DMS153 treated with DMSO at 0.1 percent for 48 hours (cell line): Measurements from ENCODE around the gene TEX13A.
"Not testable (repeated sequence)": the region's sequence is repeated elsewhere in the genome, so short reads cannot be mapped to it uniquely, and the experiment has no call there.

Source experiments
- DNase-seq: peaks from one replicate; lab custom pipeline; 2025; ENCODE audit not compliant: unreplicated experiment; lab: John Stamatoyannopoulos, UW

TEX13A gene, protein sequence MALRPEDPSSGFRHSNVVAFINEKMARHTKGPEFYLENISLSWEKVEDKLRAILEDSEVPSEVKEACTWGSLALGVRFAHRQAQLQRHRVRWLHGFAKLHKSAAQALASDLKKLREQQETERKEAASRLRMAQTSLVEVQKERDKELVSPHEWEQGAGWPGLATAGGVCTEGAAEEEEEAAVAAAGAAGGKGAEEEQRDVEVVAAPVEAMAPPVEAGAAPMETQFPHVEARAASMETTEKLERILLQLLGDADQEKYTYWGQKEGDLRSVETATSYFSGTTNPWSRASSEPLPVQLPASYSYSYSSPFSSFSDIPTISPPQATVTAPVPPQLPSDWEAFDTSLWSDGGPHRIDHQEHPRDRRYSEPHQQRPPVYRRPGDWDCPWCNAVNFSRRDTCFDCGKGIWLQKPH

DNA sequence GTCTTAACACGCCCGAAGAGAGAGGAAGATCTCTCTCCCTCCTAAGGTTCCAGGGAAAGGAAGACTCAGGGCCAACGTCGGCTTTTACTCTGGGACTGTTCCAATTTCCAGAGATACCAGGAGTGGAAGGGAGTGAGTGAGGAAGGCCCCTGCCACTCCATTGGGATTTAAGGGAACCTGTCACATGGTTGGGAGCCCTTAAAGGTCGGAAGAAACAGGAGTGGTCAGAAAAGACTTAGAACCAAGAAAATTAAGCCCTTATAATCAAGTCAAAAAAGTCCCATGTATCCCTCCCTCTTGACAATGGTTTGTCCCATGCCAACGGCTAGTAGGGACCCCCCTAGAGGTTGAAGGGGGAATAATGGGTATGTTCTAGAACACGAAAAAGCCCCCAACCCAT lies at the start of gene TEX13A:
Gene TEX13A (minus strand): TSS at position 59 of the 400 bp plus-strand sequence. CDS start 297 bp downstream, outside the sequence.
- no peak for DNase-seq

DNA sequence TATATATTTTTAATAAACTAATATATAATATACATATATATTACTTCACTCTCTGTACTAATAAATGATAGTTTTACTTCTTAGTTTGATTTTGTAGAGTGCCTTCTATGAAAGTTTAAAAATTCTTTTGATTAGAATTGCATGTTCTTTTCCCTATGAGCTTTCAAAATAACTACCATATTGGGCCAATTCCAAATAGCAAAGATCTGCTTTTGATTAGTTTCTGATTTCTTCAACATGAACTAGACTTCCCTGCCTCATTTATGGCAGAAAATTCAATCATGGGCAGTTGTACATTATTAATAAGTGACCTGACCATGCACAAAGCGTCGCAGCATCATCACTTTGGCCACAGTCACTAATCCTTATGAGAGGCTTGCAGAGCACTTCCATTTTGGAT lies 48.9 kb upstream of the TEX13A start:
- DNase-seq = no peak

DNA sequence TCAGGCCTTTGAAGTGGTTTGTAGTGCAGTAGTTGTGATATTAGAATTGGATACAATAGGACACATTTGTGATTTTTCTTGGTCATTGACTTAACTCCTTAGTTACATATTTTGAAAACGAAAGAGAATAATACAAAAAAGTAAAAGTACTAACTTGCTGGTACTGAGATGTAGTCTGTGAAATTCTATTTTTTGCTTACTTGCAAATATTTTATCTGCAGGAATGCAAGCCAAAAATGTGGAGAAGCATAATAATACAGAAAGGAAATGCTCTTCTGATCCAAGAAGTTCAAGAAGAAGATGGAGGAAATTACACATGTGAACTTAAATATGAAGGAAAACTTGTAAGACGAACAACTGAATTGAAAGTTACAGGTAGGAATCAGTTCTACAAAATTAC lies 46.7 kb upstream of the TEX13A start:
- DNase-seq = no peak

DNA sequence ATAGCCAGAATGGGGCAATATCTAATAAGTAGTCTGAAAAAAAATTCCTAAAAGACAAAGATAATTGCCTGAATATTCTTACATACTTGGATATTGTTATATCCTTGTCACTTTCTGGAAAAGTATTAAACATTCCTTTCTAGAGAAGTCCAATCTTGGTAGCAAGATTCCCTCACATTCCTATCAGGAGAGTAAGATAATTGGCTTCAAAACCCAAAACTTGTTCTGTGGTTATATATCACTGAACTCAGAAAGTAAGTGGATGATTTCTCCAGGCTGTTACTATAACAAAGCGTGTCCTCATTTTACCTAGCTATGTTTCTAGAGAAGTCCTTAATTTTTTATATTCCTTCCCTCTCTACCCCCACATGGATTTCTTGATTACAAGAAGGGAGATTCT lies 46.0 kb upstream of the TEX13A start:
- no peak for DNase-seq

DNA sequence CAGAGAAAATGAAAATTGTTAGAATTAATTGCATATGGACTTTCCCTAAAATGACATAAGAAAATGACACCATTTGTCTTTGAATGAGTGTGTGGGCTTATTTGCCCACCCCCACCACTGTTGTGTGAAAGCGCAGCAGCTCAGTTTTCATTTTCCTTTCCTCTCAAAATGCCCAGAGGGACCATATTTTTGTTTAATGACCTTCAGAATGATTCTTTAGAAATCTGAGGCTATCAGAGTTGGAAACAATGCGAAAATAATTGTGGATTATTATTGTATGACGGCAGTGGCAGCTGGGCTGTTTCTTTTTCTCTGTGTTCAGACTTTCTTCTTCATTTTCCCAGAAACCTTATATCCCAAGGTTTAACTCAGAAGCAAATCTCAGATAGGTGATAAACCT lies 44.6 kb upstream of the TEX13A start:
- DNase-seq = no peak

DNA sequence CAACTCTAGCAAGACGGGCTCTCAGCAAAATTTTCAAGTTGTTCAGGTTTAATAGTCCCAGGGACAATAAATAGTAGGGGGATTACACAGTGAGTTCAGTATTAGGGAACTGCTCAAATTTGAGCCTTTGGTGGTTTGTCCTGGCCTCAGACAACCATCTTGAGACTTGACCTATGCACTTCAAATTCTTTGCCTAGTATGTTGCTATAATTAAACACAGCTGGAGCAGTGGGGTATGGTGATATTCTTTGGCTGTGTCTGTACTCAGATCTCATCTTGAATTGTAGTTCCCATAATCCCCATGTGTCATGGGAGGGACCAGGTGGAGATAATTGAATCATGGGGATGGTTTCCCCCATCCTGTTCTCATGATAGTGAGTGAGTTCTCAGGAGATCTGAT lies 43.3 kb upstream of the TEX13A start:
- no peak for DNase-seq

DNA sequence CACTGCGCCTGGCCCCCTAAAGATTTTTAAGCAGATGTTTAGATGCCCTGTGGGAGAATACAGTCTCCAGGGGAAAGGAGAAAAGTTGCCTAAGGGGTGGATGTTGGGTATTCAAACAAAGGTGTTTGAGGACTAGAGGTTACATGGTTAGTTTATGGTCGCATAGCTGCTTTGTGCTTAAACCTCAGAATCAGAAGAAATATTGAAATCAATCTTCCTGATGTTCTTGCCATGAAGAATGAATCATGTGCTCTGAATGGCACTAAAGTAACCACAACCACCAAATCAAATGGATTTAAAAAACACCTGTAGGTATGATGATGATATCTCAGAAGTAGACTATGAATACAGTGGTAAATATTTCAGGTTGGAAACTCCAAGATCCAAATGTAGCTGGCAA lies 42.7 kb upstream of the TEX13A start:
- DNase-seq = no peak

DNA sequence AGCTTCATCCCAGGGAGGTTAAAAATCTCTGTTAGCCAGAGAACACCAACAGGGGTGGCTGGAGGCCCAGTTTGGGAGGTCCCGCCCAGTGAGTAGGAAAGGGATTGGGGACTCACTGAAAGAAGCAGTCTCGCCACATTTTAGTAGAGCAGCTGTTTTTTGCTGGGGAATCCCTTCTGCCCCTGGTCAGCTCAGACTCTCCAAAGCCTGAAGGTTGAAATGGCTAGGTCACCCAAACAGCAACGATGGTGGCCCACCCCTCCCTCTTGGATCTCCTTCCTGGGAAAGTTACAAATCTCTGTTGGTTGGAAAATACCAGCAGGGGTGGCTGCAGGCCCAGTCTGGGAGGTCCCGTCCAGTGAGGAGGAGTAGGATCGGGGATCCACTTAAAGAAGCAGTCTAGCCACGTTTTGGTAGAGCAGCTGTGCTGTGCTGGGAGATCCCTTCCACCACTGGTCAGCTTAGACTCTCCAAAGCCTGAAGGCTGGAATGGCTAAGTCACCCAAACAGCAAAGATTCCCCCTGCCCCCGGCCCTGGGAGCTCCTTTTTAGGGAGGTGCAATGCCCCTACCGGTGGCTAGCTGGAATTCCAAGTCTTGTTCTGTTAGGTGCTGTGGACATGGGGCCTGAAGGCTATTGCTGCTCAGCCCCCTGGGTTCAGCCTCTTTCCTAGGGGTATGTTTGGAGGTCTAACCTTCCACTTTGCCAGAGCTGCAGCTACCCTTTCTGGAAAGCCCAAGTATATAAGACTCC lies 40.0 kb upstream of the TEX13A start:
- no peak for DNase-seq

DNA sequence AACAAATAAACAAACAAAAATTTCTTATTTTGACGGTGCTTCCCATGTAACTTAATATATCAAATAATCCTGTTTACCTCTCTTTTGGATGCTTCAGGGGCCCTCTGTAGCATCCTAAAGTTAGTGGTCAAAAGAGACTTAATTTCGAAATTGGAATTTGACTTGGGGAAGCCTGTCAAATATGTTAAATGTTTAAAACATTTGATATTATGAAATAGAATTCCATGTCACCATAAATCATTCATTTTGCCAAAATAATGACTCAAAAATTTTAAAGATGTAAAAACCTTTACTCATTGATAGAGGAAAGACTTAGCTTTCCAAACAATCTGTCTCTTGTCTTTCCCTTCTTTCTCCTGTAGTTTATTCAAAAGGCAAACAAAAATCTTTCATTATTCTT lies 20.6 kb upstream of the TEX13A start:
- DNase-seq = no peak

DNA sequence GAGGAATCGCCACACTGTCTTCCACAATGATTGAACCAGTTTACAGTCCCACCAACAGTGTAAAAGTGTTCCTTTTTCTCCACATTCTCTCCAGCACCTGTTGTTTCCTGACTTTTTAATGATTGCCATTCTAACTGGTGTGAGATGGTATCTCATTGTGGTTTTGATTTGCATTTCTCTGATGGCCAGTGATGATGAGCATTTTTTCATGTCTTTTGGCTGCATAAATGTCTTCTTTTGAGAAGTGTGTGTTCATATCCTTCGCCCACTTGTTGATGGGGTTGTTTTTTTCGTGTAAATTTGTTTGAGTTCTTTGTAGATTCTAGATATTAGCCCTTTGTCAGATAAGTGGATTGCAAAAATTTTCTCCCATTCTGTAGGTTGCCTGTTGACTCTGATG lies 16.9 kb upstream of the TEX13A start:
- not testable (repeated sequence) for DNase-seq

DNA sequence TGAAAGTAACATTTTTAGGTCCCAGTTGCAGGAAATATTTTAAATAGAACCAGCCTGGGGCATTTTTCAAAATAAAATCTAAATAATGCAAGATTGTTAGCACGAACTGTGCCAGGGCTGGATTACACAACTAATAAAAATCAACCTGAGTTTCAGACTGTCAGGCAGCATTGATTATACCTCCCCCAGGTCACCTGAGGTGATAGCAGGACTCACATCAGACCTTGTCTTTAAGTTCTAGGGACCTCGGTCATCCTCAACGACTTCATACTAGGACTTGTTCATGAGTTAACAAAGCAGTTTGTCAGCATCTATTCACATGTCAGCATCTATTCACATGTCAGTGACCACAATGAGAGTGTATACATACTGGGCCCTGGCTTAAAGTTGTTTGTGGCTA lies 8.7 kb upstream of the TEX13A start:
- no peak for DNase-seq

DNA sequence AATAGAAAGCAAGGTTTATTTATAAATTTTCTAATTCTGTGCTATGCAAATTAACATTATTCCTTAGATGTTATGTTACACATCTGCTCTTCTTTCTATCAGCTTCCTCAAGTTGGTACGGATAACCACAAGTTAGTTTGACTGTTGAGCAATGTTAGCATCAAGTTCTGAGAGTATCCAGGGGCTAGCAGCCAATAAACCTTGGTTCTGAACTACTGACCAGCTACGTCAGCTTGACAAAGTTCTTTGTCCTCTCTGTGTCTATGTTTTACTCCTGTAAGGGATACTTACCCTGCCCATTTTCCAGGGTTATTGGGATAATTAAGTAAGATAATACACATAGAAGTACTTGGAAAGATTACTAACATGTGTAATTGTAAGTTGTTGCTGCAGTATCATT lies 8.1 kb upstream of the TEX13A start:
- DNase-seq = no peak

DNA sequence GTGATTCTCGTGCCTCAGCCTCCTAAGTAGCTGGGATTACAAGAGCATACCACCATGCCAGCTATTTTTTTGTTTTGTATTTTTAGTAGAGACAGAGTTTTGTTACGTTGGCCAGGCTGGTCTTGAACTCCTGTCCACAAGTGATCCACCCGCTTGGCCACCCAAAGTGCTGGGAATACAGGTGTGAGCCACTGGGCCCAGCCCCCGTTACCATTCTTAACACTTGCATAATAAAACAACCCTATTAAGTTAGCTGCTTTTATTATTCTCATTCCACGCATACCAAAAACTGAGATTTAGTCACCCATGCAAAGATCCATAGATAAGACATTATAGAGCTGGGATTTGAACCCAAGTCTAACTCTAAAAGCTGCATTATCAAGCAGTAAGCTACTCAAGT lies 6.0 kb upstream of the TEX13A start:
- no peak for DNase-seq

DNA sequence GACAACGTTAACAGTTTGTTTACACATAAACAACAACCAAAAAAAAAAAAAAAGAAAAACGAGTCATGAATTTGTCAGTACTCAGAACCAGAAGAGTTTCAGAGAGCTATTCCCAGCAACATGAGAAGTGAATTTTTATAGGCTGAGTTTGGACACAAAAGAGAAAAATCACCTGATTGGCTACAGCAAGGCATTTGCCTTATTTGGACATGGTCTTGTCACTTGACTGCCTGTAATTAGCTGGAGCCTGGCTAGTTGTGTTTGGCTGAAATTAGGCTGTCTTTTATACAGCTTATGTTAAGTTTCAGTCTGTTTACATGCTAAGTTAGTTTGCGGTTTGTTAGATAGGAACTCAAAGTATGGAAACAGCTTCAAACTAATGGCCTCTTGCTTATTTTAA lies 880 bp upstream of the TEX13A start:
- no peak for DNase-seq

DNA sequence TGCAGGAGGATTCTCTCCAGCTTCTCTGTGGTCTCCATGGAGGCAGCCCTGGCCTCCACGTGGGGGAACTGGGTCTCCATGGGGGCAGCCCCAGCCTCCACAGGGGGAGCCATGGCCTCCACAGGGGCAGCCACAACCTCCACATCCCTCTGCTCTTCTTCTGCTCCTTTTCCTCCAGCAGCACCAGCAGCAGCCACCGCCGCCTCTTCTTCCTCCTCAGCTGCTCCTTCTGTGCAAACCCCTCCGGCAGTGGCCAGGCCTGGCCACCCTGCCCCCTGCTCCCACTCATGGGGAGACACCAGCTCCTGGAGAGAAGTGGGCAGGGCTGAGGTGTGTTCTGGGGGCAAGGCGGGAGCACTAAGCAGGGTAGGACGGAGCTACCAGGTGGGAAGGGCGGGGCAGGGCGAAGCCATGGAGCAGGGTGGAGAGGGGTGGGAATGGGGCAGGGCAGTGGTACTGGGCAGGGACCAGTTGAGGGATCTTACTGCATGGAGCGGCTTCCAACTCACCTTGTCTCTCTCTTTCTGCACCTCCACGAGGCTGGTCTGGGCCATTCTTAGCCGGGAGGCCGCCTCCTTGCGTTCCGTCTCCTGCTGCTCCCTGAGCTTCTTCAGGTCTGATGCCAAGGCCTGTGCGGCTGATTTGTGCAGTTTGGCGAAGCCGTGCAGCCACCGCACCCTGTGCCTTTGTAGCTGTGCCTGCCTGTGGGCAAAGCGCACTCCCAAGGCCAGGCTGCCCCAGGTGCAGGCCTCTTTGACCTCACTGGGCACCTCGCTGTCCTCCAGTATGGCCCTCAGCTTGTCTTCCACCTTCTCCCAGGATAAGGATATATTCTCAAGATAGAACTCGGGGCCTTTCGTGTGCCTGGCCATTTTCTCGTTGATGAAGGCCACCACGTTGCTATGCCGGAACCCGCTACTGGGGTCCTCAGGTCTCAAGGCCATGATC lies 766 bp downstream of the TEX13A start:
- no peak for DNase-seq

DNA sequence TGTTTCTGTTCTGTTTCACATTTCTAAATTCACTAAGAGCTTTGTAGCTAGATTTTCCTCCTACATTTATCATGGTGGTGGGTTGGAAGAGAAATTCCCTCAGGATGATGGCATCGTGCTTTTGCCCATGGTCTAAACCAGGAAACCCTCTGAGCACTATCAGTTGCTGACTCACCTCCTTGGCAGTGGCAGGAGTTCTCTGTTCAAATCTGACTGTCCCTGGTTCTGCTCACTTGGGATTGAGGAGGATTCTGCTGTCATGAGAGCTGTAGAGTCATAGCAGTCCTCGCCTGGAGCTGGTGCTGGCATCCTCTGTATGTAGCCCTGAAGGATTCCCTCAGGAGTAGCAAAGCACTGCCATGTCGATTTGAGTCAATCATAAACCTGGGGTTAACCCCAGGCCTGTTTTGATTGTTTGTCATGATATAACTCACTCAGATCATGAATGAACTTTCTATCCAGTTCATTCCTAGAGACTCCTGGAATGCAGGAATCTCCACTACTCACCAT lies 9.4 kb downstream of the TEX13A start:
- DNase-seq = no peak

DNA sequence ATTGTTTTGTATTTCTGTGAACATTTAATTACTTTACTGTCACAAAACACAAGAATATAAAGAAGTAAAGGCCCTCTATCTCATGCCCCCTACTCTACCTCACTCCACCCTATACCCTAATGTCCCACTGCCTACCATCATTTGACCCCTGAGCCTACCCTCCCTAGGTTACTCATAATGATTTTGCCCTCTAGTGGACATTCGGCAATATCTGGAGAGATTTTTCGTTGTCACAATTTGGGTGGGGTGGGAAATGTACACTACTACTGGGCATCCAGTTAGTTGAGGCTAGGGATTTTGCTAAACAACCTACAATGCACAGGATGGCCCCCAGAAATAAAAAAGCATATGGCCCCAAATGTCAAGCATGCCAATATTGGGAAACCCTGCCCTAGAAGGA lies 10.2 kb downstream of the TEX13A start:
- no peak for DNase-seq

DNA sequence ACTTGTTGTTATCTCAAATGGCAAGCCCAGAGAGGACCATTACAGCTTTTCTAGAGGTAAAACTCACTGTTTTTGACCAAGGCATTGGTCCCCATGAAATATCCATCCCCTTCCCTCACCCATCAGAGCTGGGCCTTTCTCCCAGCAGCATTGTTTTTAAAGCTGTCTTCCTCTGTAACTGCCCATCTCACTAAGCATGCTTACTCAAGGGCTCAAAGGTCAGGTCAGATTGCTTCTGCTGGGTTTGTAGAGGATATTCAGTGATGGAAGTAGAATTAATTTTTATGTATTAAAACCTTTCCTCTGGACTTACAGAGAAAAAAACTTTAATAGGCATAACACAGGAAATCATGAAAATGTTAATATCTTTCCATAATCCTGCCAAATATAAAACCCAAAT lies 11.1 kb downstream of the TEX13A start:
- DNase-seq = no peak

DNA sequence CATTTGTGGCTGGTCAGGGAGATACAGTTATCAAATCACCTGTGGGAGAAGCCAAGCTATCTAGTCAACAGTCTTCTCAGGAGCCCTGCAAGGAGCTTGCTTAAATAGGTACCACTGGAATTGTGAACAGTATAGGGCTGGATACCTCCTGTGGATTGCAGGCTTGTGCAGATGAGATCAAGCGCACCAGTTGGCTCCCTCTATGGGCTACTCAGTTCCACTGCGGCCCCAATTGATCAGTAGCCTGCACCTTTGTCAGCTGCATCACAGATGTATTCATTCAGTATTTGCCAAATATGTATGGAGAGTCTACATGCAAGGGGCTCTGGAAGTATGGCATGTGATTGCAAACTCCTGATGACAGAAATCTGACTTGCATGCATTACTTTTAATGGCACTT lies 28.6 kb downstream of the TEX13A start:
- DNase-seq = no peak

DNA sequence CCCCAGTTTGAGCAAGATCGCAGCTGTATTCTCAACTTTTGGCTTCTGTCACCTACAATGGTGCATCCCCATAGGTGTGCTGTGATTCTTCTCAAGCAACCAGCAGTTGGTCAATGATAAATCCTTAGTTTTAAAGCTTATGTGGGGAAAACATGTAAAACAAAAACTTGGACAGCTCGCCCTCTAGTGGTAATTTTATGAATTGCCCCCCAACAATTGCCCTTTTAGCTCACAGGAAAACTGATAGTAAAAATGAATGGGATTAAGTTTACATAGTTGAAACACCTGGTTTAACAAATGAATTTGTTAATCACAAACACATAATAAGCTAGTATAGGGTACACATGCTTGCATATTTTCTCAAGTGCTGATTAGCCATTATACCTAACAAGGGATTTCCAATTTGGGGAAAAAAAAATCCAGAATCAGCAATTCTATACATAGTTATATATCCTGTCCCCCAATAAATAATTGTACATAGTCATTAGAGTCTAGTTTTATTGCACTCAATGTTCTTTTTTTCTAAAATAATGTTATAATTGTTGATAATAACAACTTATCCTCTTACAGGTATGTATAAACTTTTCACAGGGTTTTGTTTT lies 30.1 kb downstream of the TEX13A start:
- no peak for DNase-seq

DNA sequence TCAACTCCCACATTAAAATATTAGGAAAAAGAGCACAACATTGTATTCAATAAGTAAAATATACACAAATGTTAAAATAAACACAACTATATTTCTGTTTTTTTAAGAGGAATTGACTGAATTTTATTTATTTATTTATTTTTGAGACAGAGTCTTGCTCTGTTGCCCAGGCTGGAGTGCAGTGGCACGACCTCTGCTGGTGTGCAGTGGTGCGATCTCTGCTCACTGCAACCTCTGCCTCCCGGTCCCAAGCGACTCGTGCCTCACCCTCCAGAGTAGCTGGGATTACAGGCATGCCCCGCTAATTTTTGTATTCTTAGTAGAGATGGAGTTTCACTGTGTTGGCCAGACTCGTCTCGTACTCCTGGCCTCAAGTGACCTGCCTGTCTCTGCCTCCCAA lies 31.4 kb downstream of the TEX13A start:
- no peak for DNase-seq
